Spleen (tissue), 7 donors: ENCODE measurements around the gene NR1I3.

Experiments
- CTCF ChIP-seq, 11 experiments: fragments of 200-600 bp in 7 of 11; fragments of 450-650 bp in 4 of 11; sonication (generic) in 4 of 11; IDR thresholded peaks in 8 of 11; conservative IDR thresholded peaks in 3 of 11; 1 replicate in 7 of 11; 2 replicates in 4 of 11; pipeline versions ENCODE4 v1.4.0 to v1.8.0; 2016 to 2021; ENCODE audit warnings: antibody characterized with exemption in 11 of 11, inconsistent platforms in 4 of 11, mild to moderate bottlenecking in 1 of 11
- POLR2A ChIP-seq, 3 donors: fragments of 450-650 bp; IDR thresholded peaks; one replicate each; pipeline ENCODE4 v1.5.1; 2017; ENCODE audit warnings: antibody characterized with exemption in 3 of 3, mild to moderate bottlenecking in 1 of 3
- POLR2AphosphoS5 ChIP-seq, 3 donors: sonication (generic); formaldehyde crosslinking; IDR thresholded peaks; one replicate each; pipeline ENCODE4 v1.5.1; 2017; ENCODE audit warnings: antibody characterized with exemption in 3 of 3
- donor health status: DM: no; HTN: no; CAD: no; lungs with moderate emphysema.
- donor health status: DM: no; HTN: no; CAD: no.
- donor health status: DM: no; HTN: no; CAD: no.

- no peak for TF ChIP-seq POLR2A (IDR thresholded peaks at IDR 0.05)
- no peak for TF ChIP-seq CTCF (IDR thresholded peaks at IDR 0.05 in 8 of 11, conservative IDR thresholded peaks at IDR 0.05 in 3 of 11)
- peak in 1 of 3 donors; percentile 10 for TF ChIP-seq POLR2AphosphoS5 (IDR thresholded peaks at IDR 0.05)
Measured at GRCh38 chr1:161222175-161223019, 15.6 kb downstream of the NR1I3 start.
